Adrenal gland (tissue), 5 donors: ENCODE measurements around the gene CAMK2D.

Experiments used
- POLR2A ChIP-seq, 2 donors: fragments of 450-650 bp; IDR thresholded peaks; one replicate each; pipeline ENCODE4 v1.6.1; 2017; ENCODE audit warnings: antibody characterized with exemption in 2 of 2, mild to moderate bottlenecking in 2 of 2, moderate library complexity in 1 of 2
- TF ChIP-seq, protein P1 (sequence below), 6 experiments: fragments of 450-650 bp in 4 of 6; fragments of 200-600 bp in 2 of 6; sonication (generic) in 1 of 6; IDR thresholded peaks; 1 replicate in 5 of 6; 2 replicates in 1 of 6; pipeline versions ENCODE4 v1.5.1 to v1.8.0; 2016 to 2021; ENCODE audit warnings: antibody characterized with exemption in 6 of 6, mild to moderate bottlenecking in 2 of 6, moderate library complexity in 1 of 6
- donor health status: DM: no; HTN: no; CAD: no.

DNA sequence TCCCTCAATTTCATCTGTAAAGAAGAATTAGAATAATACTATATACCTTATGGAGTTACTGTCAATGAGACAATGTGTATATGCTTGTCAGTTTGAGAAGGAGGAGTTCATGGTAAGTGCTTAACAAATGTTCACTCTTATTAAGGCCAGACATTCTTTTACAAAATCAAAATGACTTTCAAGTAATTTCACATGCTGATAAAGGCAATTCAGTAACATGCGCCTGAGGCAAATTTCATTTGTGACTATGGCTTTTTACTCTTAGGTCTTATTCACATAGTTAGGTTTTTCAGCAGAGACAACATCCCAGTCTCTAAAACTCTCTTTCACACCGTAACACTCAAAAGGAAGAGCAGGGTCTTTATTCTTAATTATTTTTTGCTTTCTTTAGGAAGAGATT is 174.4 kb downstream of the CAMK2D start:
- TF ChIP-seq, protein P1, sequence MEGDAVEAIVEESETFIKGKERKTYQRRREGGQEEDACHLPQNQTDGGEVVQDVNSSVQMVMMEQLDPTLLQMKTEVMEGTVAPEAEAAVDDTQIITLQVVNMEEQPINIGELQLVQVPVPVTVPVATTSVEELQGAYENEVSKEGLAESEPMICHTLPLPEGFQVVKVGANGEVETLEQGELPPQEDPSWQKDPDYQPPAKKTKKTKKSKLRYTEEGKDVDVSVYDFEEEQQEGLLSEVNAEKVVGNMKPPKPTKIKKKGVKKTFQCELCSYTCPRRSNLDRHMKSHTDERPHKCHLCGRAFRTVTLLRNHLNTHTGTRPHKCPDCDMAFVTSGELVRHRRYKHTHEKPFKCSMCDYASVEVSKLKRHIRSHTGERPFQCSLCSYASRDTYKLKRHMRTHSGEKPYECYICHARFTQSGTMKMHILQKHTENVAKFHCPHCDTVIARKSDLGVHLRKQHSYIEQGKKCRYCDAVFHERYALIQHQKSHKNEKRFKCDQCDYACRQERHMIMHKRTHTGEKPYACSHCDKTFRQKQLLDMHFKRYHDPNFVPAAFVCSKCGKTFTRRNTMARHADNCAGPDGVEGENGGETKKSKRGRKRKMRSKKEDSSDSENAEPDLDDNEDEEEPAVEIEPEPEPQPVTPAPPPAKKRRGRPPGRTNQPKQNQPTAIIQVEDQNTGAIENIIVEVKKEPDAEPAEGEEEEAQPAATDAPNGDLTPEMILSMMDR (IDR thresholded peaks at IDR 0.05), result no peak
- no peak for TF ChIP-seq POLR2A (IDR thresholded peaks at IDR 0.05)
